Tibial nerve (tissue), 4 donors: Measurements from ENCODE around the gene CAPN11. TPM values are rescaled to one million over a fixed set of nuclear protein-coding genes. Genes with fewer than 3 reads are reported as not detected.

Experiments used
- DNase-seq, 2 donors: peaks; one replicate each; pipeline ENCODE4 v3.0.0-alpha.2; 2019; ENCODE audit warnings: low spot score in 2 of 2
- H3K27ac ChIP-seq, 4 donors: fragments of 200-600 bp; sonication (generic) in 3 of 4; one replicate each; pipeline ENCODE4 v1.5.1; 2017 to 2019; ENCODE audit warnings: mild to moderate bottlenecking in 1 of 4
- H3K27me3 ChIP-seq, 2 donors: fragments of 200-600 bp; sonication (generic) in 1 of 2; one replicate each; pipeline versions ENCODE4 v1.5.1 to v1.6.0; 2017 to 2019
- H3K36me3 ChIP-seq, 3 donors: fragments of 200-600 bp; sonication (generic); one replicate each; pipeline ENCODE4 v1.5.1; 2018 to 2019
- H3K4me1 ChIP-seq, 4 donors: fragments of 200-600 bp; sonication (generic) in 3 of 4; one replicate each; pipeline ENCODE4 v1.5.1; 2017 to 2019
- H3K4me3 ChIP-seq, 4 donors: fragments of 200-600 bp; sonication (generic) in 3 of 4; one replicate each; pipeline ENCODE4 v1.5.1; 2017 to 2019; ENCODE audit warnings: mild to moderate bottlenecking in 1 of 4, moderate library complexity in 1 of 4
- H3K9me3 ChIP-seq, 4 donors: fragments of 200-600 bp; sonication (generic) in 3 of 4; one replicate each; pipeline ENCODE4 v1.5.1; 2017 to 2019
- EP300 ChIP-seq, 2 donors: sonication (generic); formaldehyde crosslinking; IDR thresholded peaks; one replicate each; pipeline ENCODE4 v1.6.1; 2017; ENCODE audit warnings: antibody characterized with exemption in 2 of 2, mild to moderate bottlenecking in 1 of 2
- POLR2A ChIP-seq, 2 donors: fragments of 450-650 bp; IDR thresholded peaks; one replicate each; pipeline ENCODE4 v1.6.1; 2017; ENCODE audit warnings: antibody characterized with exemption in 2 of 2, mild to moderate bottlenecking in 2 of 2, moderate library complexity in 2 of 2
- WGBS, 2 donors: methylation state at CpG; one replicate each; pipeline ENCODE4 v1.1.5; 2018; 5-methylcytosine and 5-hydroxymethylcytosine counted together
- total RNA-seq, 4 donors: library from RNA; depleted of rRNA; stranded (reverse); fragments of >200 nt; gene quantifications; one replicate each; pipeline ENCODE4 v1.1.0, GENCODE V29; 2016
- TF ChIP-seq, protein P1 (sequence below), 5 experiments: fragments of 200-600 bp in 3 of 5; fragments of 450-650 bp in 2 of 5; sonication (generic) in 3 of 5; IDR thresholded peaks; one replicate each; pipeline ENCODE4 v1.5.1; 2016 to 2019; ENCODE audit warnings: antibody characterized with exemption in 5 of 5, mild to moderate bottlenecking in 3 of 5, moderate library complexity in 2 of 5

The CAPN11 gene
- total RNA-seq, 4 donors from 2014 or later: 0.21 to 6.5 (median 4.2) TPM

DNA sequence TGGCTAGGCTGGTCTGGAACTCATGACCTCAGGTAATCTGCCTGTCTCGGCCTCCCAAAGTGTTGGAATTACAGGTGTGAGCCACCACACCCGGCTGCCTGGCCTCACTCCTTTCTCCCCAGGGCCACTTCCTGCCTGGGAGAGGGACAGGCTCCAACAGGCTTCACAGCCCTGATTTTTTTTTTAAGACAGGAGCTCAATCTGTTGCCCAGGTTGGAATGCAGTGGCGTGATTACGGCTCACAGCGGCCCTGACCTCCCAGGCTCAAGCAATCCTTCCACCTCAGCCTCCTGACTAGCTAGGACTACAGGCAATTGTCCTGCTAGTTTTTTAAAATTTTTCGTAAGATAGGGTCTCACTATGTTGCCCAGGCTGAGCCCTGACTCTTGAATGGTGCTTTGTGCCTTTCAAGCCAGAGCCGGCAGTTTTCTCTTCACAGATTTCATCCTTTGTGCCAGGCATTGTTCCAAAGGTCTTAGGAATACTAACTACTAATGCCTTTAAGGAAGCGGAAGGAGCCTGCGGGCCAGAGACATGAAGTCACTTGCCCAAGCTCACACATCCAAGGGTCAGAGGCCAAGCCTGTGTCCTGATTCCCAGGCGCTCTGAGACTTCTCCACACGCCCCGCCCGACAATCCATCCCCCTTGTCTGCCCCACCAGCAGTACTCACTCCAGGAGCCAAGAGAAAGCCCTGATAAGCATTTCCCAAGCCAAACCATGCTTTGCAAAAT is 19.2 kb downstream of the CAPN11 start:
- Histone ChIP-seq H3K27me3 (no peaks in the 10 kb centered on the region), H3K4me1 (peaks cover 0 to 19% (median 0%) of the 10 kb centered on the region in 4 donors), H3K9me3 (no peaks in the 10 kb centered on the region), H3K4me3 (no peak overlapping the region), H3K36me3 (no peaks in the 10 kb centered on the region), H3K27ac (peak overlapping the region in 3 of 4 donors; percentile 29 to 50 (median 32))
- WGBS, 2 donors: 44 to 55% methylated on average over 13 of the region's 13 CpGs
- TF ChIP-seq, protein P1, sequence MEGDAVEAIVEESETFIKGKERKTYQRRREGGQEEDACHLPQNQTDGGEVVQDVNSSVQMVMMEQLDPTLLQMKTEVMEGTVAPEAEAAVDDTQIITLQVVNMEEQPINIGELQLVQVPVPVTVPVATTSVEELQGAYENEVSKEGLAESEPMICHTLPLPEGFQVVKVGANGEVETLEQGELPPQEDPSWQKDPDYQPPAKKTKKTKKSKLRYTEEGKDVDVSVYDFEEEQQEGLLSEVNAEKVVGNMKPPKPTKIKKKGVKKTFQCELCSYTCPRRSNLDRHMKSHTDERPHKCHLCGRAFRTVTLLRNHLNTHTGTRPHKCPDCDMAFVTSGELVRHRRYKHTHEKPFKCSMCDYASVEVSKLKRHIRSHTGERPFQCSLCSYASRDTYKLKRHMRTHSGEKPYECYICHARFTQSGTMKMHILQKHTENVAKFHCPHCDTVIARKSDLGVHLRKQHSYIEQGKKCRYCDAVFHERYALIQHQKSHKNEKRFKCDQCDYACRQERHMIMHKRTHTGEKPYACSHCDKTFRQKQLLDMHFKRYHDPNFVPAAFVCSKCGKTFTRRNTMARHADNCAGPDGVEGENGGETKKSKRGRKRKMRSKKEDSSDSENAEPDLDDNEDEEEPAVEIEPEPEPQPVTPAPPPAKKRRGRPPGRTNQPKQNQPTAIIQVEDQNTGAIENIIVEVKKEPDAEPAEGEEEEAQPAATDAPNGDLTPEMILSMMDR (IDR thresholded peaks at IDR 0.05): no peak
- TF ChIP-seq EP300 (IDR thresholded peaks at IDR 0.05) (peak in 1 of 2 donors; percentile 24), POLR2A (IDR thresholded peaks at IDR 0.05) (no peak)
- DNase-seq: peak; percentile 34 to 53

DNA sequence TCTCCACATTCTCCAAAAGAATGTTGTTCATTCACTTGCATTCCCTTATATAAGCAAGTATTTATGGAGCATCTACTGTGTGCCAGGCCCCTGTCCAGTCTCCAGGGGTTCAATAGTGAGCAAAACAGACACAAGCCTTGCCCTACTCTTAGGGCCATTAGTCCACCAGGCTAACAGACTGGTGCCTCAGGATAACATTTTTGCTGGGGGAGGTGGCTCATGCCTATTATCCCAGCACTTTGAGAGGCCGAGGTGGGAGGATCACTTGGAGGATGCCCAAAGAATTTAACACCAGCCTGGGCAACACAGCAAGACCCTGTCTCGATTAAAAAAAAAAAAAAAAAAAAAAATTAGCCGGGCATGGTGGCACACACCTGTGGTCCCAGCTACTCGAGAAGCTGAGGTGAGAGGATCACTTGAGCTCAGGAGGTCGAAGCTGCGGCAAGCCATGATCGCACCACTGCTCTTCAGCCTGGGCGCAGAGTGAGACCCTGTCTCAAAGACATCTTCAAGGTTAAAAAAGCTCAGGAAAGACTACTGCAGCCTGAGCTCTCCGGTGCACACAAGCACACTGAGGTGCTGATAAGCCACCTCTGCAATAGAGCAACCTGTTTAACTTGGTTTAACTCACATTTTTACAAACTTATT is 19.9 kb downstream of the CAPN11 start:
- 83 to 84% methylated on average over 9 of the region's 9 CpGs for WGBS, 2 donors
- no peaks in the 10 kb centered on the region for H3K36me3 ChIP-seq
- DNase-seq: no peak
- TF ChIP-seq POLR2A (IDR thresholded peaks at IDR 0.05) (no peak), EP300 (IDR thresholded peaks at IDR 0.05) (no peak)
- TF ChIP-seq, protein P1 (IDR thresholded peaks at IDR 0.05): no peak
- no peaks in the 10 kb centered on the region for H3K9me3 ChIP-seq
- peak overlapping the region in 2 of 4 donors; percentile 32 to 50 for H3K27ac ChIP-seq
- H3K27me3 ChIP-seq: no peaks in the 10 kb centered on the region
- peaks cover 0 to 17% (median 0%) of the 10 kb centered on the region in 4 donors for H3K4me1 ChIP-seq
- no peak overlapping the region for H3K4me3 ChIP-seq

DNA sequence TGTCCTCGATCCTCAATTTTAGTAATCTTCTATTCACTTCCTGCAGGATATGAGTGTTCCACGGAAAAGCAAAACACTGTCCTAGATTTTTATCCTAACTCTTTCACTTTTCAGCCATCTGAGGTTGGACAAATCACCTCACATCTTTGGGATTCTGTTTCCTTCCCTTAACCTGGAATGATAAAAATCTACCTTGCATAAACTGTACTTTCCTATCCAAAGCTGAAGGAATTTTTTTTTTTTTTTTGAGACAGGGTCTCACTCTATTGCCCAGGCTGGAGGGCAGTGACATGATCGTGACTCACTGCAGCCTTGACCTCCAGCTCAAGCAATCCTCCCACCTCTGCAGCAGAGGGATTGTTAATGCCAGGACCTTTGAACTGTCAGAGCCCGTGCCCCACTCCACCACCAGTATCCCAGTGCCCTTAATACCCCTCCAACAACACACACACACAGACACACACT is 20.5 kb downstream of the CAPN11 start:
- Histone ChIP-seq H3K36me3 (no peaks in the 10 kb centered on the region), H3K4me3 (no peak overlapping the region), H3K27ac (no peak overlapping the region), H3K9me3 (no peaks in the 10 kb centered on the region), H3K4me1 (peaks cover 0 to 17% (median 0%) of the 10 kb centered on the region in 4 donors), H3K27me3 (no peaks in the 10 kb centered on the region)
- WGBS, 2 donors: 52 to 60% methylated on average over 4 of the region's 4 CpGs
- TF ChIP-seq EP300 (IDR thresholded peaks at IDR 0.05): no peak
- TF ChIP-seq, protein P1 (IDR thresholded peaks at IDR 0.05): no peak
- TF ChIP-seq POLR2A (IDR thresholded peaks at IDR 0.05): no peak
- no peak for DNase-seq

DNA sequence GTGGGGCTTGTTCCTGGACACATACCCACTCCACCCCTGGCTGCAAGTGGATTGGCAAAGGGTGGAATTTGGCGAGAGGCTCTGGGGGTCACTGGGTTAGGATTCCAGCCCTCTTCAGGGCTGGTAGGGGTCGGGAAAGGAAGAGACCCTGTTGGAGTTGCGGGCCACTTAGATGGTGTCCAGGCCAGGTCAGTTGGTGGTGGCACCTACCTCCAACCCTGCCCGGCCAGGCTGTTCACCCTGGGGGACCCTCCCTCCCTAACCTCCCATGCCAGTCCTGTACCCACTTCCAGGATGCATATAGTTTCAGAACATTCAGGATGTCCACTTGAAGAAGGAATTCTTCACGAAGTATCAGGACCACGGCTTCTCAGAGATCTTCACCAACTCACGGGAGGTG is 21.0 kb downstream of the CAPN11 start:
- H3K36me3 ChIP-seq: no peaks in the 10 kb centered on the region
- no peak overlapping the region for H3K4me3 ChIP-seq
- no peak for DNase-seq
- H3K9me3 ChIP-seq: no peaks in the 10 kb centered on the region
- 90 to 92% methylated on average over 7 of the region's 7 CpGs for WGBS, 2 donors
- no peaks in the 10 kb centered on the region for H3K27me3 ChIP-seq
- TF ChIP-seq, protein P1 (IDR thresholded peaks at IDR 0.05): no peak
- TF ChIP-seq EP300 (IDR thresholded peaks at IDR 0.05) (no peak), POLR2A (IDR thresholded peaks at IDR 0.05) (no peak)
- H3K27ac ChIP-seq: no peak overlapping the region
- H3K4me1 ChIP-seq: peaks cover 0 to 17% (median 0%) of the 10 kb centered on the region in 4 donors

DNA sequence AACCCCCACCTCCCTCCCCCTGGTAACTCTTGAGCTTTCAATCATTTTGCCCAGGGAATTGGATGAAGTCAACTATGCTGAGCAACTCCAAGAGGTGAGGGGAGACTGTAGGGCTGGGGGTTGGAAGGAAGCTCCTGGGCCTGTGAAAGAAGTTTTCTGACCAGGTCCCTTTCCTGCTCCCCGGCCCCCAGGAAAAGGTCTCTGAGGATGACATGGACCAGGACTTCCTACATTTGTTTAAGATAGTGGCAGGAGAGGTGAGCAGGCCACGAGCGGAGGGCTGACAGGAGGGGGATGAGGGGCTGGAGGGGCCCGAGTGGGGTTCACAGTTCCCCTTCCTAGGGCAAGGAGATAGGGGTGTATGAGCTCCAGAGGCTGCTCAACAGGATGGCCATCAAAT is 21.8 kb downstream of the CAPN11 start:
- no peaks in the 10 kb centered on the region for H3K9me3 ChIP-seq
- TF ChIP-seq EP300 (IDR thresholded peaks at IDR 0.05): no peak
- TF ChIP-seq, protein P1 (IDR thresholded peaks at IDR 0.05): no peak
- TF ChIP-seq POLR2A (IDR thresholded peaks at IDR 0.05): no peak
- H3K27ac ChIP-seq: no peak overlapping the region
- WGBS, 2 donors: 92 to 95% methylated on average over 4 of the region's 4 CpGs
- no peak overlapping the region for H3K4me3 ChIP-seq
- no peaks in the 10 kb centered on the region for H3K27me3 ChIP-seq
- no peaks in the 10 kb centered on the region for H3K36me3 ChIP-seq
- no peak for DNase-seq
- peaks cover 0 to 17% (median 0%) of the 10 kb centered on the region in 4 donors for H3K4me1 ChIP-seq
